GM12873 (cell line): ENCODE measurements around the gene CLTCL1.

Experiments used
- TF ChIP-seq, protein P1 (sequence below): IDR thresholded peaks from 2 replicates; pipeline ENCODE4 v1.5.1; 2012; ENCODE audit warnings: low read depth, mild to moderate bottlenecking, moderate library complexity, low read length, control low read depth; ENCODE audit not compliant: insufficient read depth; ENCODE audit errors: missing control alignments

The CLTCL1 gene

DNA sequence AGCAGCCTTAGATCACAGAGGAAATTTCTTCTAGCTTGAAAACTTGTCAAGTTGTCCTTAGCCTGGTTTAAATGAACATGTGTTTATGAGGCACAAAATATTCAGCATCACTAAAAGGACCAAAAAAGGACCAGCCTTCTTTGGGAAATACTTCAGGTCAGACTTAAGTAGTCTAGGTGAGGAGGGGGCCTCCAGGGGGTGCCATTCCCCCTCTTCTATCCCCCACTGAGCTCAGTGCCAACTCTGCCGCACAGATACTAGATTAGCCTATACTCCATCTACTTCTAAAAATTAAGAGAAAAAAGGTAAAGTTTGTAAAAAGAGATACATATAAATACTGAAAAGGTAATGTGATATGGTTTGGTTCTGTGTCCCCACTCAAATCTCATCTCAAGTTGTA is 20.6 kb downstream of the CLTCL1 start:
- TF ChIP-seq, protein P1, sequence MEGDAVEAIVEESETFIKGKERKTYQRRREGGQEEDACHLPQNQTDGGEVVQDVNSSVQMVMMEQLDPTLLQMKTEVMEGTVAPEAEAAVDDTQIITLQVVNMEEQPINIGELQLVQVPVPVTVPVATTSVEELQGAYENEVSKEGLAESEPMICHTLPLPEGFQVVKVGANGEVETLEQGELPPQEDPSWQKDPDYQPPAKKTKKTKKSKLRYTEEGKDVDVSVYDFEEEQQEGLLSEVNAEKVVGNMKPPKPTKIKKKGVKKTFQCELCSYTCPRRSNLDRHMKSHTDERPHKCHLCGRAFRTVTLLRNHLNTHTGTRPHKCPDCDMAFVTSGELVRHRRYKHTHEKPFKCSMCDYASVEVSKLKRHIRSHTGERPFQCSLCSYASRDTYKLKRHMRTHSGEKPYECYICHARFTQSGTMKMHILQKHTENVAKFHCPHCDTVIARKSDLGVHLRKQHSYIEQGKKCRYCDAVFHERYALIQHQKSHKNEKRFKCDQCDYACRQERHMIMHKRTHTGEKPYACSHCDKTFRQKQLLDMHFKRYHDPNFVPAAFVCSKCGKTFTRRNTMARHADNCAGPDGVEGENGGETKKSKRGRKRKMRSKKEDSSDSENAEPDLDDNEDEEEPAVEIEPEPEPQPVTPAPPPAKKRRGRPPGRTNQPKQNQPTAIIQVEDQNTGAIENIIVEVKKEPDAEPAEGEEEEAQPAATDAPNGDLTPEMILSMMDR, result no peak

DNA sequence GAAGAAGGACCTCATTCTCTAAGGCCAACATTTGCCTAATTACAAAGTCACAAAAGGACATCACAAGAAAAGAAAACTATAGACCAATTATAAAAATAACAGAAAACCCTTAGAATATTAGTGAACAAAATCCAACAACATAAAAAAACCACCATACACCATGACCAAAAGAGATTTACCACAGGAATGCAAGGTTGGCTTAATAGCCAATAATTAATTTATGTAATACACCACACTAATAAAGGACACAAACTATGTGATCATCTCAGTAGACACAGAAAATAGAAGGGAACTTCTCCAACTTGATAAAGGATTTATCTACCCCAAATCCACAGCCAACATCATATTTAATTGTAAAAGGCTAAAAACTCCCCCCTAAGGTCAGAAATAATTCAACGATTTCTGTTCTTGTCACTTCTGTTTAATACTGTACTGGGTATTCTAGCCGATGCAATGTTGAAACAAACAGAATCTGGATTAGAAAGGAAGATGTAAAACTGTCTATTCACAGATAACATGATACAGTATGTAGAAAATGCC is 24.9 kb downstream of the CLTCL1 start:
- TF ChIP-seq, protein P1, result no peak

- TF ChIP-seq, protein P1, result no peak
Measured at GRCh38 chr22:19265779-19266178, 25.7 kb downstream of the CLTCL1 start.

DNA sequence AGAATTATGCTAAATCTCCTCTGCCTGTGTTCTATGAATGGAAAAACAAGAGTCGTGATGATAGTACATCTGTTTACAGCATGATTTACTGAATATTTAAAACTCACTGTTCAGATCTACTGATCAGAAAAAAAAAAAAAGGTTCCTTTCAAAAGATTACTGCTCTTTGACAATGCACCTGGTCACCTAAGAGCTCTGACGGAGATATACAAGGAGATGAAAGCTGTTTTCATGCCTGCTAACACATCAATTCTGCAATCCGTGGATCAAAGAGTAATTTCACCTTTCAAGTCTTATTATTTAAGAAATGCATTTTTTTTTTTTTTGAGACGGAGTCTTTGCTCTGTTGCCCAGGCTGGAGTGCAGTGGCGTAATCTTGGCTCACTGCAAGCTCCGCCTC is 30.7 kb downstream of the CLTCL1 start:
- TF ChIP-seq, protein P1, result no peak

DNA sequence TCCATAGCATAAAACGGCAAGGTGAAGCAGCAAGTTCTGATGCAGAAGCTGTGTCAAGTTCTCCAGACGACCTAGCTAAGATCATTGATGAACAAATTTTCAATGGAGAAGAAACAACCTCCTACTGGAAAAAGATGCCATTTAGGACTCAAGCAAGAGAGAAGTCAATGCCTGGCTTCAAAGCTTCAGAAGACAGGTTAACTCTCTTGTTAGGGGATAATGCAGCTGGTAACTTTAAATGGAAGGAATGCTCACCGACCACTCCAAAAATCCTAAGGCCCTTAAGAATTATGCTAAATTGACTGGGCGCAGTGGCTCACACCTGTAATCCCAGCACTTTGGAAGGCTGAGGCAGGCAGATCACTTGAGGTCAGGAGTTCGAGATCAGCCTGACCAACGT is 31.3 kb downstream of the CLTCL1 start:
- TF ChIP-seq, protein P1, result no peak

DNA sequence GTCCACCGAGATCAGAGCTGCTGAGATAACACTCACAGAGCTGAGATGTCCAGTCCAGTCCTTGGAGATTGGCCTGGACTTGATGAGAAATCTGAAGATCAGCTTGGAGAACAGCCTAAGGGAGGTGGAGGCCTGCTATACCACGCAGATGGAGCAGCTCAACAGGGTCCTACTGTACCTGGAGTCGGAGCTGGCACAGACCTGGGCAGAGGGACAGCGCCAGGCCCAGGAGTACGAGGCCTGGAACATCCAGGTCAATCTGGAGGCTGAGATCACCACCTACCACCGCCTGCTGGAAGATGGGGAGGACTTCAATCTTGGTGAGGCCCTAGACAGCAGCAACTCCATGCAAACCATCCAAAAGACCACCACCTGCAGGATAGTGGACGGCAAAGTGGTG is 33.1 kb downstream of the CLTCL1 start:
- TF ChIP-seq, protein P1, result no peak

- TF ChIP-seq, protein P1, result no peak
Measured at GRCh38 chr22:19253143-19253542, 38.4 kb downstream of the CLTCL1 start.
